Stomach (tissue), 4 donors: ENCODE measurements around the gene ADAMTS15.

ENCODE experiments used
- CTCF ChIP-seq, 7 experiments: fragments of 450-650 bp in 4 of 7; fragments of 200-600 bp in 3 of 7; sonication (generic) in 3 of 7; IDR thresholded peaks; one replicate each; pipeline ENCODE4 v1.5.1; 2016 to 2019; ENCODE audit warnings: antibody characterized with exemption in 7 of 7, control low read depth in 2 of 7, mild to moderate bottlenecking in 1 of 7
- POLR2A ChIP-seq, 4 donors: fragments of 450-650 bp; IDR thresholded peaks; one replicate each; pipeline ENCODE4 v1.6.1; 2016; ENCODE audit warnings: antibody characterized with exemption in 4 of 4, control low read depth in 2 of 4, mild to moderate bottlenecking in 1 of 4, moderate library complexity in 1 of 4

- TF ChIP-seq POLR2A (IDR thresholded peaks at IDR 0.05) = no peak
- TF ChIP-seq CTCF (IDR thresholded peaks at IDR 0.05) = no peak
Measured at GRCh38 chr11:130520271-130520671, 71.8 kb downstream of the ADAMTS15 start.
